Kasumi-1 (cell line): ENCODE results near the gene FBXO3.

Source experiments
- DNase-seq, 2 experiments: peaks; one replicate each; lab custom pipeline; 2025; lab: John Stamatoyannopoulos, UW

Gene FBXO3

GRCh38 chr11:33701302-33702230, 72.8 kb downstream of the FBXO3 start:
- DNase-seq, result no peak

GRCh38 chr11:33700502-33701271, 73.6 kb downstream of the FBXO3 start, which contains the start of gene C11orf91:
Gene C11orf91 (minus strand): TSS chr11:33700826. CDS start chr11:33700740, 86 bp downstream.
- DNase-seq, result peak; percentile 81 to 83

- DNase-seq, result no peak
Observed at GRCh38 chr11:33700063-33700501, 74.2 kb downstream of the FBXO3 start.

GRCh38 chr11:33699515-33700062, 74.7 kb downstream of the FBXO3 start:
- DNase-seq, result no peak

GRCh38 chr11:33698921-33699320, 75.4 kb downstream of the FBXO3 start:
- no peak for DNase-seq

GRCh38 chr11:33697997-33698396, 76.3 kb downstream of the FBXO3 start:
- DNase-seq, result no peak

- no peak for DNase-seq
Observed at GRCh38 chr11:33696931-33697638, 77.2 kb downstream of the FBXO3 start.

GRCh38 chr11:33696411-33696810, 77.9 kb downstream of the FBXO3 start:
- DNase-seq, result peak in 1 of 2 experiments; percentile 7

GRCh38 chr11:33695051-33695566, 79.2 kb downstream of the FBXO3 start:
- no peak for DNase-seq

- DNase-seq, result peak; percentile 15 to 16
Observed at GRCh38 chr11:33694346-33695050, 79.8 kb downstream of the FBXO3 start.

GRCh38 chr11:33692541-33692940, 81.8 kb downstream of the FBXO3 start:
- DNase-seq, result no peak

GRCh38 chr11:33692013-33692504, 82.3 kb downstream of the FBXO3 start:
- no peak for DNase-seq

GRCh38 chr11:33691066-33691864, 83.1 kb downstream of the FBXO3 start:
- no peak for DNase-seq
